ENCODE data around the gene ABLIM3.

Gene ABLIM3

GRCh38 chr5:149229298-149229937 is 88.1 kb downstream of the ABLIM3 start:
- Histone ChIP-seq H3K27me3 (no peaks in the 10 kb centered on the region), H3K9me3 (no peaks in the 10 kb centered on the region), H3K4me2 (no peak overlapping the region), H3K4me1 (no peaks in the 10 kb centered on the region), H4K20me1 (no peaks in the 10 kb centered on the region), H3K36me3 (no peaks in the 10 kb centered on the region), H3K9ac (no peak overlapping the region), H3K27ac (no peak overlapping the region), H3K4me3 (no peak overlapping the region)
- no peak for TF ChIP-seq Cebpa-rat (IDR thresholded peaks at IDR 0.05)

DNA sequence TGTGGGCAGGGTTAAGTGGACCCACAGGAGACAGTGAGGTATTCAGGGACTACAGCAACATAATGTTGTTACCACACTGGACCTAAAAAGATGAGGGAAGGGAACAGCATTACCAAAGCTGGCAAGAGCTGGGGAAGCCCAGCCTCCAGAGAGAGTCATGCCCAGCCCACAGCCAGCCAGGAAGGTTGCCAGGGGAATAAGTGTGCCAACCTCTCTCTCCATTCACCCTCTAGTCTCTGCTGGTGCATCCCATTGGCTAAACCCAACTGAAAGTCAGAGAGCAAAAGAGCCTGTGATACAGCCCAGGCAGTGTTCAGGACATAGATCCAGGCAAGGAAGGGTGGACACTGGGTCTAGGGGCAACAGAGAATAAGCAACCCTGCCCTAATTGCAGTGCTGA is 94.5 kb downstream of the ABLIM3 start:
- no peaks in the 10 kb centered on the region for H3K36me3 ChIP-seq
- no peaks in the 10 kb centered on the region for H4K20me1 ChIP-seq
- H3K4me1 ChIP-seq: peaks cover 26% of the 10 kb centered on the region
- no peak overlapping the region for H3K27ac ChIP-seq
- no peaks in the 10 kb centered on the region for H3K27me3 ChIP-seq
- H3K4me2 ChIP-seq: no peak overlapping the region
- H3K4me3 ChIP-seq: no peak overlapping the region
- H3K9ac ChIP-seq: no peak overlapping the region
- H3K9me3 ChIP-seq: no peaks in the 10 kb centered on the region
- TF ChIP-seq Cebpa-rat (IDR thresholded peaks at IDR 0.05): no peak

DNA sequence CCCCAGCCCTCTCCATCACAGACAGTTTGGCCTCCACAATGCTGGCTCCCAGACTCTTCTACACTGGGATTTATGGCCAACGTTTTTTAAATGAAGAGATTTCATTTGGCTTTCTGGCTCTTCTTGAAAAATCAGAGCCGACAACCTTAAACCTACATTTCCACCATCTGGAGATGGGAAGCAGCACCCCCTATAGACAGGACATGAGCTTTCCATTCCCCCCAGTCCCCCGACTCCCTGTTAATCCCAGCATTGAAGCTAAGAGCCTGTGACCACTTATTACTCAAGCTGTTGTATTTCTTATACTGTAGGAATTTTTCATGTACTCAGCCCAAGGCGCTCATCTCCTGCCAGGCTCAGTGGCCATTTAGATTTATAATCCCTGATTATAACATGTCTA is 96.4 kb downstream of the ABLIM3 start:
- no peaks in the 10 kb centered on the region for H4K20me1 ChIP-seq
- no peaks in the 10 kb centered on the region for H3K36me3 ChIP-seq
- TF ChIP-seq Cebpa-rat (IDR thresholded peaks at IDR 0.05): no peak
- H3K27me3 ChIP-seq: no peaks in the 10 kb centered on the region
- no peak overlapping the region for H3K27ac ChIP-seq
- H3K9me3 ChIP-seq: no peaks in the 10 kb centered on the region
- H3K4me2 ChIP-seq: no peak overlapping the region
- no peak overlapping the region for H3K9ac ChIP-seq
- H3K4me3 ChIP-seq: no peak overlapping the region
- peaks cover 30% of the 10 kb centered on the region for H3K4me1 ChIP-seq

DNA sequence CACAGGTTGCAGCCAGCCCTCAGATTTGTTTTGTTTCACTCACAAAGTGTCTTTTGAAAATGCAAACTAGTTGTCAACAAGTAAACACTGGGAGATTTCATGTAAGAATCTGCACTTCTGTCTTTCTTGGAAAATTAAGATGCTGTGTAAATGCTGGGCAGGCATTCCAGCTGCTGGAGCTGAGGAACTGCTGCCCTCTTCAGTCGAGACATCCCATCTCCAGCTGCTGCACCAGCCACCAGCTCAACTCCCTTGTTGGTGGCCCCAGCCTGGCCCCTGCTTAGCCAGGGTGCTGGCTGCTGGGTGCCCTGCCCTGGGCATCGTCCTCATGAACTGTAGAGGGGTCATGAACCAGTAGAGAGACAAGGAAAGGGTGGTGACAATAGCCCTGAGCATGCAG is 97.2 kb downstream of the ABLIM3 start:
- no peaks in the 10 kb centered on the region for H3K9me3 ChIP-seq
- no peak overlapping the region for H3K4me3 ChIP-seq
- H3K27me3 ChIP-seq: no peaks in the 10 kb centered on the region
- no peak for TF ChIP-seq Cebpa-rat (IDR thresholded peaks at IDR 0.05)
- no peaks in the 10 kb centered on the region for H3K36me3 ChIP-seq
- H3K9ac ChIP-seq: no peak overlapping the region
- peak overlapping the region; percentile 5 for H3K4me2 ChIP-seq
- no peaks in the 10 kb centered on the region for H4K20me1 ChIP-seq
- H3K4me1 ChIP-seq: peaks cover 30% of the 10 kb centered on the region
- H3K27ac ChIP-seq: no peak overlapping the region

DNA sequence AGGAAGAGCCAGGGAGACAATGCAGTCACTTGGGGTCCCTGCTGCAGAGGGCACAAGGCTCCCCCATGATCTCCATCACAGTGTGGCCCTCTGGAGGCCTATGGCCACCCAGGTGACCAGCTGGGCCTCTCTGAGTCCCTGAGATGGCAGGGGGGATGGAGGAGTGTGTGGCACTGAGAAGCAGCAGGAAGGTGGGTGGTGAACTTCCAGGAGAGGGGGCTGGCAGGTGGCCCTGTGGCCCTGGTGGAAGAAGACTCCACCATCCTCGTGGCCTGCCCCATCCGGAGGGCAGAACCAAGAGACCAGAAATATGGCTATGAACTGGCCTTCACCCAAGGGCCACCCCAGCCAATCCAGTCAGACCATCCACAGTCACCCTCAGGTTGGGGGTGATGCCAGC is 98.6 kb downstream of the ABLIM3 start:
- TF ChIP-seq Cebpa-rat (IDR thresholded peaks at IDR 0.05): no peak
- H3K27ac ChIP-seq: peak overlapping the region; percentile 61
- H3K27me3 ChIP-seq: no peaks in the 10 kb centered on the region
- no peaks in the 10 kb centered on the region for H3K36me3 ChIP-seq
- no peaks in the 10 kb centered on the region for H4K20me1 ChIP-seq
- H3K4me2 ChIP-seq: peak overlapping the region; percentile 62
- H3K9ac ChIP-seq: no peak overlapping the region
- no peaks in the 10 kb centered on the region for H3K9me3 ChIP-seq
- no peak overlapping the region for H3K4me3 ChIP-seq
- peaks cover 30% of the 10 kb centered on the region for H3K4me1 ChIP-seq

DNA sequence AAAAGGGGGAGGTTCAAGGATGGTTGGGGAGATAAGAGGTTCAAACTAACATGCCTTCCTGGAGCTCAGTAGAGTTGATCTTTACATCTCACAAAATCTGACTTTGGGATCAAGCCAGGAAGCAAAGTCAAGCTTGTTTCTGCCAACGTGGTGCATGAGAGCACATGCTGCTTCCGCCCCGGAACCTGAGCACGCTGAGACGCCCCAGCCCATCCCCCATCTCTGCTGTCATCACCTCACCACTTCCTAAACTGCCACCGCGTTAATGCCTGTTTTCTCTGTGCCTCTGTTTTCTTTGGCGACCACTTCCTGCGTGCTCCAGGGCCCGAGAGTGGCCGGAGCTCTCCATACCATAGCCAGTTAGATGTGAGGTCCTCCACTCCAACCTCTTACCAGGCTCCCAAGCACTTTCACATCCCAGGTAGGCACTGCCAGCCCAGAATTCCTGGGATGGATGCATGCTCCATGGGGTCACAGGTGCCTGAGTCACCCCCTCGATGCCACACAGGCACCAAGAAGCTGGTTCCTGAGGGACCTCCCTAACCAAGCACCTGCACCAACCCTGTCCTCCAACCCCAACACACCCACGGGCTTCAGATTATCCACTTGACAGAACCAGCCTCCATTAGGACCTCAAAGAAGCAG is 99.2 kb downstream of the ABLIM3 start:
- Histone ChIP-seq H3K9me3 (no peaks in the 10 kb centered on the region), H4K20me1 (no peaks in the 10 kb centered on the region), H3K27me3 (no peaks in the 10 kb centered on the region), H3K4me2 (peak overlapping the region; percentile 62), H3K4me1 (peaks cover 30% of the 10 kb centered on the region), H3K9ac (no peak overlapping the region), H3K36me3 (no peaks in the 10 kb centered on the region), H3K27ac (peak overlapping the region; percentile 61), H3K4me3 (no peak overlapping the region)
- TF ChIP-seq Cebpa-rat (IDR thresholded peaks at IDR 0.05): no peak

DNA sequence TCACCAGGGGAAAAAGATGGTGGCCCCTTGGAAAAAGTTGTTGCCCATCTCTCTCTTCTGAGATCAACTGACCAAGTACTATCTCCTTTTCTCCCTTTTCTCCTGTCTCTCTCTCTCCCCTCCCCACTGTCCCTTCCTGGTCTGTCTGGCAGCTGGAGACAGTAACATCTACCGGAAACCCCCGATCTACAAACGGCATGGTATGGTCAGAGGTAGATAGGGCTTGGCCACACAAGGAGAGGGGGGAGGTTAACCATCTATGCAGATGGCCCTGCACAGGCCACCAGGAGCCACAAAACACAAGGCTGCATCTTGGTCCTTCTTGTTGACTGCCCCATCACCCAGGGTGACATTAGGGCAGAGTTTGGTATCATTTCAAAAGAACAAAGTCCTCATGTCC is 101.0 kb downstream of the ABLIM3 start:
- Histone ChIP-seq H3K27ac (no peak overlapping the region), H4K20me1 (no peaks in the 10 kb centered on the region), H3K4me3 (no peak overlapping the region), H3K4me2 (no peak overlapping the region), H3K36me3 (no peaks in the 10 kb centered on the region), H3K4me1 (peaks cover 30% of the 10 kb centered on the region), H3K9ac (no peak overlapping the region), H3K27me3 (no peaks in the 10 kb centered on the region), H3K9me3 (no peaks in the 10 kb centered on the region)
- TF ChIP-seq Cebpa-rat (IDR thresholded peaks at IDR 0.05): no peak

- no peaks in the 10 kb centered on the region for H4K20me1 ChIP-seq
- H3K4me2 ChIP-seq: no peak overlapping the region
- no peak overlapping the region for H3K27ac ChIP-seq
- no peak overlapping the region for H3K9ac ChIP-seq
- no peaks in the 10 kb centered on the region for H3K4me1 ChIP-seq
- H3K4me3 ChIP-seq: no peak overlapping the region
- TF ChIP-seq Cebpa-rat (IDR thresholded peaks at IDR 0.05): no peak
- no peaks in the 10 kb centered on the region for H3K36me3 ChIP-seq
- H3K27me3 ChIP-seq: no peaks in the 10 kb centered on the region
- no peaks in the 10 kb centered on the region for H3K9me3 ChIP-seq
Measured at GRCh38 chr5:149246906-149247305, 105.6 kb downstream of the ABLIM3 start.

GRCh38 chr5:149247726-149248125 is 106.4 kb downstream of the ABLIM3 start:
- no peak for TF ChIP-seq Cebpa-rat (IDR thresholded peaks at IDR 0.05)
- Histone ChIP-seq H3K27ac (no peak overlapping the region), H3K4me3 (no peak overlapping the region), H3K9ac (no peak overlapping the region), H3K9me3 (no peaks in the 10 kb centered on the region), H3K4me1 (no peaks in the 10 kb centered on the region), H4K20me1 (no peaks in the 10 kb centered on the region), H3K4me2 (no peak overlapping the region), H3K27me3 (no peaks in the 10 kb centered on the region), H3K36me3 (no peaks in the 10 kb centered on the region)

DNA sequence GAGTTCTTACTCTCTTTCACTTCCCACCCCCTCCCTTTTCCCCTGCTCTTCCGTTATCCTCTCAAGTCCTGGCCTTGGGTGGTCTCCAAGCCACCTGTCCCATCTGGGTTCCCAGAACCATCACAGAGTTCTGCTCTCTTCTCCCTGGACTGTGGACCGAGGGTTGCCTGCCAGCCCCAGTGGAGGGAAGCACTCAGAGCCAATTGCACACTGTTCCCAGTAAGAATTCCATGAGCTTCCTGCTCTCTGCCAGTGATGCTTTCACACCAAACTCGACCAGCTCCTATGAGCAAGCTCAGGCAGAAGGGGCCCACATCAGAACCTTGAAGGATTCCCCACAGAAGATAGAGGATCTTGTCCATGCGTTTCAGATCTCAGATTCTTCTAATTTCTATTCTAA is 110.3 kb downstream of the ABLIM3 start:
- Histone ChIP-seq H3K9ac (no peak overlapping the region), H3K27ac (no peak overlapping the region), H3K36me3 (no peaks in the 10 kb centered on the region), H3K9me3 (no peaks in the 10 kb centered on the region), H3K27me3 (no peaks in the 10 kb centered on the region), H3K4me1 (no peaks in the 10 kb centered on the region), H3K4me3 (no peak overlapping the region), H4K20me1 (no peaks in the 10 kb centered on the region), H3K4me2 (no peak overlapping the region)
- no peak for TF ChIP-seq Cebpa-rat (IDR thresholded peaks at IDR 0.05)

Measured in BLaER1 (cell line).